Mammary epithelial cell (primary cell): Measurements from ENCODE around the gene LNPK.
"Not testable (repeated sequence)": the region's sequence is repeated elsewhere in the genome, so short reads cannot be mapped to it uniquely, and the experiment has no call there.

Experiments
- CTCF ChIP-seq, 2 donors: IDR thresholded peaks in 1 of 2; conservative IDR thresholded peaks in 1 of 2; 2 replicates each; pipeline ENCODE4 v1.5.1; 2011 to 2012; ENCODE audit warnings: inconsistent platforms in 2 of 2, low read length in 2 of 2, mild to moderate bottlenecking in 2 of 2, control low read depth in 1 of 2, low read depth in 1 of 2; ENCODE audit not compliant: insufficient read depth in 1 of 2; ENCODE audit errors: extremely low read depth in 1 of 2
- EZH2 ChIP-seq: IDR thresholded peaks from 2 replicates; pipeline ENCODE4 v1.6.1; 2012; ENCODE audit warnings: low read length, inconsistent platforms, borderline replicate concordance

DNA sequence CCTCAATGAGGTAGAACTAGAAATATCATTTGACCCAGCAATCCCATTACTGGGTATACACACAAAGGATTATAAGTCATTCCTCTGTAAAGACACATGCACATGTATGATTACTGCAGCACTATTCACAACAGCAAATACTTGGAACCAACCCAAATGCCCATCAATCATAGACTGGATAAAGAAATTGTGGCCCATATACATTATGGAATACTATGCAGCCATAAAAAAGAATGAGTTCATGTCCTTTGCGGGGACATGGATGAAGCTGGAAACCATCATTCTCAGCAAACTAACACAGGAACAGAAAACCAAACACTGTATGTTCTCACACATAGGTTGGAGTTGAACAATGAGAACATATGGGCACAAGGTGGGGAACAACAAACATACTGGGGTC is 106.1 kb downstream of the LNPK start:
- TF ChIP-seq CTCF (conservative IDR thresholded peaks at IDR 0.05 in 1 of 2, IDR thresholded peaks at IDR 0.05 in 1 of 2; ENCODE audit: extremely low read depth in 1 of 2, insufficient read depth in 1 of 2, low read depth in 1 of 2, low read length in 2 of 2); EZH2: not testable (repeated sequence)
